ENCODE data around the gene KIF12. TPM values are rescaled to one million over a fixed set of nuclear protein-coding genes. Genes with fewer than 3 reads are reported as not detected.
"Not testable (repeated sequence)": the region's sequence is repeated elsewhere in the genome, so short reads cannot be mapped to it uniquely, and the experiment has no call there.

Gene KIF12
- not detected for total RNA-seq

DNA sequence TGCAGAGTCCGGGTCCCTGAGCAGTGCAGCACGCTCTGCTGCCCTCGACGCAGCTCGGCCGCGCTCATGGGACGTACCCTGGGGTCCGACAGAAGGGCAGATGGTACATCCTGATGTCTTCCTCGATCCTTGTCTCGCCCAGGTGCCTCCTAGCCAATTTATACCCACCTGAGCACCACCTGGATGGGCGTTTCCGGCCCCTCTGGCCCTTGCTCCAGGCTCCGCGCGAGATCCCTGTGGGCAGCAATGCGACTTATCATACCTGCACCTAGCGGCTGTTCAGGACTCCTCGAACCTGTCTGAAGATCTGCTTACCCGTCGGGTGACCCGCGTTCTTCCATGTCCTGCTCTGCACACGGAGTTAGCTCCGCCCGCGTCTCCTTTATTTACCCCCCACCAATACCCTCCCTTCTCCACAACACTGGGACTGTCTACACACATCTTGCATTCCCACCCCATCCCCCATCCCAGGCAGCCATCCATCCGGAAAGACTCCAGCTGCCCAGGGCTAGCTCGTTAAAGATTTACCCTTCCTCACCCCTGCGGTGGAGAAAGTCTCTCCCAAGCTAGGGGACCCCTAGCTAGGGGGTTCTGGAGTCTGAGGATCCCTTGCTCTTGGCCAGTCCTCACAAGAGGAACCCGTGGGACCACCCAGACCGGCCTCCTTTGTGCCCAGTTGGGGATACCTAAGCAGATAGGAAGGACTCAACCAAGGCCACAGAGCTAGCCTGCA, at the start of gene KIF12:
TSS of gene KIF12 (minus strand) at position 357 of the 733 bp plus-strand sequence. CDS start at position 341, 16 bp downstream.
- ATAC-seq (no peak), DNase-seq (ENCODE audit: low spot score in 2 of 2) (peak in 1 of 2 donors; percentile 51)
- H3K27ac Mint-ChIP-seq, result no peak within 1 kb of the TSS
- H3K36me3 Mint-ChIP-seq, result peaks cover 5 to 11% of the 10 kb centered on the region in 2 donors
- peaks cover 5 to 6% of the 10 kb centered on the region in 2 donors for H3K9me3 Mint-ChIP-seq

DNA sequence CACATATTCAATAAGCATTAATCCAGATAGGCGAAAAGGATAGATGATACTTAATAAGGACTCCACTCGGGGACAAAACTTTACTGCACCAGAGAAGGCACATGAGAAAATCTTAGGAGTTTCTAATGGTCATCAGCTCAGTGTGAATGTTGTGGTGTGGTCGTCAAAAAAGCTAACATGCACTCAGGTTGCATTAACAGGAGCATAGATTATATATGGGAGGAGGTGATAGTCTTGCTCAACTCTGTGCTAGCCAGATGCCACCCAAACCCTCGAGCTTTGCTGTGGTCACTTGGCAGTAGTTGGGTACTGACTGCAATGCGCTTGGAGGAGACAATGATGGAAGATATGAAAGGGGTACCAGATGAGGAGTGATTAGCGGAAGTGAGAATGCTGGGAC, 47.6 kb upstream of the KIF12 start:
- Mint-ChIP-seq H3K27ac (no peak overlapping the region), H3K9me3 (no peaks in the 10 kb centered on the region)
- ATAC-seq, result no peak

GRCh38 chr9:114143234-114143633, 44.1 kb upstream of the KIF12 start:
- H3K27ac Mint-ChIP-seq, result peak overlapping the region in 1 of 2 donors; percentile 35
- no peaks in the 10 kb centered on the region for H3K9me3 Mint-ChIP-seq
- H3K36me3 Mint-ChIP-seq, result no peaks in the 10 kb centered on the region
- DNase-seq (ENCODE audit: low spot score in 2 of 2) (no peak), ATAC-seq (no peak)

More for the DNA sequence above, 47.6 kb upstream of the KIF12 start:
- no peaks in the 10 kb centered on the region for H3K36me3 Mint-ChIP-seq
- no peak for DNase-seq (ENCODE audit: low spot score in 2 of 2)

GRCh38 chr9:114141553-114142402, 42.7 kb upstream of the KIF12 start:
- DNase-seq (ENCODE audit: low spot score in 2 of 2) (no peak), ATAC-seq (no peak)
- Mint-ChIP-seq H3K27ac (no peak overlapping the region), H3K36me3 (no peaks in the 10 kb centered on the region), H3K9me3 (no peaks in the 10 kb centered on the region)

GRCh38 chr9:114140850-114141249, 41.8 kb upstream of the KIF12 start:
- Mint-ChIP-seq H3K36me3 (no peaks in the 10 kb centered on the region), H3K9me3 (no peaks in the 10 kb centered on the region), H3K27ac (no peak overlapping the region)
- DNase-seq (ENCODE audit: low spot score in 2 of 2) (no peak), ATAC-seq (no peak)

- ATAC-seq, result no peak
- Mint-ChIP-seq H3K9me3 (no peaks in the 10 kb centered on the region), H3K27ac (no peak overlapping the region), H3K36me3 (no peaks in the 10 kb centered on the region)
- no peak for DNase-seq (ENCODE audit: low spot score in 2 of 2)
These were observed 41.3 kb upstream of the KIF12 start for GRCh38 chr9:114140401-114140800.

DNA sequence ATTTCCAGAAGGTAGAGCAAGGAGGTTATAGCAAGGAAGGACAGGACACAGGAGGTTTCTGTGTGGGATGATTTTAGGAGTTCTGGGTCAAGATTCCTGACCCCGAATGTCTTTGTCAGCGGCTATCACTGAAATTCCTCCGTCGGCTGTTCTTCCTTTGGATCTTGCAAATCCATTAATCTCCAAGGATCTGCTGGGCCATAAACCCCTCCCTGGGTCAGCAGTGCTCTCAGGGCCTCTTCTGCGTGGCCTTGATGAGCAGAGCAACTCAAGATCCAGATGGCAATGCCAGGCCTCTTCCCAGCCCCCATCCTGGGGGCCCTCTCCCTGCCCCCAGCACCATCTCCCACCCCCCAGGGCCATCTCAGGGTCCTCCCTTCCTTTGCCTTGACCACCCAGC, 40.0 kb upstream of the KIF12 start:
- Mint-ChIP-seq H3K9me3 (no peaks in the 10 kb centered on the region), H3K36me3 (no peaks in the 10 kb centered on the region), H3K27ac (no peak overlapping the region)
- ATAC-seq (no peak), DNase-seq (ENCODE audit: low spot score in 2 of 2) (no peak)

DNA sequence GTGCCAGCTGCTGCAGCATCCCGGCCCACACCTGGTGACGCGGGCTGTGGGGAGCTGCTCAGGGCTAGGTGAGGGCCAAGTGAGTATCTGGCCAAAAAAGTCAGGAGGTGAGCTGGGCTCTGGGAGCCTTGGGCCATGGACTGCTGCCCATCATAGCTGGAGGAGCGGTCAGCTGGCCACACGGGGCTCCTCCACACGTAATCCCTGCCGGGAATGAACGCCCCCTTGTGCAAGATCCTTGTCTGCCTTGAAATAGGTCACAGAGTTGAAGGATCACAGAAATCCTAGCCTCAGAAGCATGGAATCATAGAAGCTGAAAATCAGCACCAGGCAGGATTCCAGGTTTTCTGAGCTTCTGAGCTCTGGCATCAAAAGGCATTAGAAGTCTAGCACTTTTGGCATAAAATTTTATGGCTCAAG, 39.5 kb upstream of the KIF12 start:
- no peak overlapping the region for H3K27ac Mint-ChIP-seq
- ATAC-seq (no peak), DNase-seq (ENCODE audit: low spot score in 2 of 2) (no peak)
- no peaks in the 10 kb centered on the region for H3K9me3 Mint-ChIP-seq
- no peaks in the 10 kb centered on the region for H3K36me3 Mint-ChIP-seq

- Mint-ChIP-seq H3K27ac (no peak overlapping the region), H3K36me3 (no peaks in the 10 kb centered on the region), H3K9me3 (no peaks in the 10 kb centered on the region)
- DNase-seq (ENCODE audit: low spot score in 2 of 2) (no peak), ATAC-seq (no peak)
These were observed 38.7 kb upstream of the KIF12 start for GRCh38 chr9:114137831-114138230.

GRCh38 chr9:114134827-114135396, 35.8 kb upstream of the KIF12 start:
- no peaks in the 10 kb centered on the region for H3K36me3 Mint-ChIP-seq
- H3K27ac Mint-ChIP-seq, result no peak overlapping the region
- no peak for ATAC-seq
- DNase-seq (ENCODE audit: low spot score in 2 of 2), result no peak
- no peaks in the 10 kb centered on the region for H3K9me3 Mint-ChIP-seq

GRCh38 chr9:114132550-114132918, 33.4 kb upstream of the KIF12 start:
- H3K9me3 Mint-ChIP-seq, result no peaks in the 10 kb centered on the region
- peaks cover 0 to 2% of the 10 kb centered on the region in 2 donors for H3K36me3 Mint-ChIP-seq
- H3K27ac Mint-ChIP-seq, result no peak overlapping the region
- ATAC-seq (no peak), DNase-seq (ENCODE audit: low spot score in 2 of 2) (no peak)

DNA sequence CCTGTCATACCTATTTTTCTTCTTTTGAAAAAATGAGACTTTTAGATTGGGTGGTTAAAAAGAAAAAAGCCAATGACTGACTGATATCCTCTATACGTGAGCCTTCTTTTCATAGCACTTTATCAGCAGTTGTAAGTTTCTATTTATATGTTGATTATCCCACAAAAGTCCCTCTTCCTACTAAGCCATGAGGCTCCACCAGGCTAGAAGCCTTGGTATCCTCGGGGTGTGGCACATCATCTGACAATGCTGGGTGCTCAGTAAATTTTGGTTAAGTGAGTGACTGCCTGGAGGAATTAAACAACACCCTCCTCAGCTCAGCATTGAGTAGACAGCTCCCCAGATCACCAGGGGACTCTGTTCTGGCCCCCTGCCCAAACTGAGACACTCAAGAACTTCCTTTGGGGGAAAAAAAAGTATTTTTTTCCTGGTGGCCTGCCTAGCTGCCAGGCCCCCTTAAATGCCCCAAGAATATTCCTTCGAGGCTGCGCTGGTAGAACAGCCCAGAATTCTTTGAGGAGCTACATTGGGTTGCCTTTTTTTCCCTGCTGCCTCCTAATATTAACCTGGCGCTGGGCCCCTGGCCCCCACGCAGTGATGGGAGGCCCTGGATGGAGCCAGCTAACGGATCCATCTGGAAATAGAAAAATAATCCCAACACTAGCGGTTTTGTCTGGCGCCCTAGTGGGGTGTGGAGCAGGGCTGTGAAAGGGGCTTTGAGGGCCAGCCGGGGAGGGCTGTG, 32.9 kb upstream of the KIF12 start:
- no peak for ATAC-seq
- peaks cover 0 to 5% of the 10 kb centered on the region in 2 donors for H3K36me3 Mint-ChIP-seq
- H3K9me3 Mint-ChIP-seq, result peaks cover 5% of the 10 kb centered on the region in 2 donors
- H3K27ac Mint-ChIP-seq, result no peak overlapping the region
- DNase-seq (ENCODE audit: low spot score in 2 of 2), result no peak

DNA sequence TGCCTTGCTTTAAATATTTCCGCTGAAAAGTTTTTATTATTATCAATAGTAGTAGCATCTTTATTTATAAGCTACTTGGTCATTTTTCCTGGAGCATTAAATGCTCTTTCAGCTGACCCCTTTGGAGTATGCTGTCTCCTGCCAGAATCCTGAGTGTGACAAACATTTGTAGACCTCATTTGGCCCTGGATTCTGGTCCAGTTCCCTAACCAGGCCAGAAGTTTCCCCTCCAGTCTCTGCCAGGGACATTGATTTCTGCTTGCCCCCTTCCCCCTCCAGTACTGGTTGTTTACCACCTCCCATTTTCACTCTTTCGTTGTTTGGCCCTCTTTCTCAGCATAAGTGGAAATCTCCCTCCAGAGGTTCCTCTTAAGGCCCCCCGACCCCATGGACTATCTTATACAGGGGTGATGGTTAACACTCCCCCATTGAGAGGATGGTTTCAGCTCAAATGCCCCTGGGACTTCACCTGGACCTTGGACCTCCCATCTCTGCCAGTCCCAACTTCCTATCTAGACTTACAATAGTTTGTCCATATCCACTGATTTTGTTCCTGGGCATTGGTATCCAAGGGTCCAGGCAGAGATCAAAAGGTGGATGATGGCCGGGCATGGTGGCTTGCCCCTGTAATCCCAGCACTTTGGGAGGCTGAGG, 31.7 kb upstream of the KIF12 start:
- no peak for DNase-seq (ENCODE audit: low spot score in 2 of 2)
- Mint-ChIP-seq H3K36me3 (peaks cover 0 to 5% of the 10 kb centered on the region in 2 donors), H3K9me3 (peaks cover 5% of the 10 kb centered on the region in 2 donors), H3K27ac (no peak overlapping the region)
- no peak for ATAC-seq

GRCh38 chr9:114130141-114130540, 31.0 kb upstream of the KIF12 start:
- ATAC-seq, result no peak
- no peak for DNase-seq (ENCODE audit: low spot score in 2 of 2)
- no peak overlapping the region for H3K27ac Mint-ChIP-seq
- H3K9me3 Mint-ChIP-seq, result peaks cover 5% of the 10 kb centered on the region in 2 donors
- H3K36me3 Mint-ChIP-seq, result peaks cover 0 to 5% of the 10 kb centered on the region in 2 donors

- H3K9me3 Mint-ChIP-seq; H3K27ac Mint-ChIP-seq; H3K36me3 Mint-ChIP-seq; ATAC-seq; DNase-seq (ENCODE audit: low spot score in 2 of 2): not testable (repeated sequence)
These were observed 29.7 kb upstream of the KIF12 start for GRCh38 chr9:114128759-114129158.
